SU-DHL-6 (cell line): Measurements from ENCODE around the gene GPHN.

Experiments
- H2AFZ ChIP-seq: fragments of 200-600 bp; sonication (generic); 2 replicates; pipeline ENCODE4 v1.6.1; 2014; ENCODE audit warnings: low read depth, mild to moderate bottlenecking, moderate library complexity, mixed read lengths, antibody characterized with exemption, low read length; ENCODE audit not compliant: severe bottlenecking
- H3F3A ChIP-seq: fragments of 200-600 bp; shearing (Covaris generic); 2 replicates; pipeline ENCODE4 v1.6.0; 2016; ENCODE audit warnings: antibody characterized with exemption, mild to moderate bottlenecking; ENCODE audit not compliant: insufficient read depth
- H3K27ac ChIP-seq: fragments of 200-600 bp; sonication (generic); 2 replicates; pipeline ENCODE4 v1.5.1; 2016; ENCODE audit warnings: low read depth, mild to moderate bottlenecking, low read length, moderate library complexity, mixed read lengths
- H3K27me3 ChIP-seq: fragments of 200-600 bp; sonication (generic), shearing (Covaris generic); 2 replicates; pipeline ENCODE4 v1.6.0; 2014; ENCODE audit warnings: mild to moderate bottlenecking, low read length
- H3K36me3 ChIP-seq: fragments of 200-600 bp; sonication (generic); 2 replicates; pipeline ENCODE4 v1.6.1; 2014; ENCODE audit warnings: mild to moderate bottlenecking, low read length, mixed read lengths
- H3K4me2 ChIP-seq: fragments of 300-600, 200-600 bp; shearing (Covaris generic), sonication (generic); 2 replicates; pipeline ENCODE4 v1.6.0; 2014; ENCODE audit warnings: low read length, low read depth, mild to moderate bottlenecking; ENCODE audit not compliant: poor library complexity, severe bottlenecking
- H3K4me3 ChIP-seq: fragments of 200-600 bp; sonication (generic); 2 replicates; pipeline ENCODE4 v1.5.1; 2014; ENCODE audit warnings: antibody characterized with exemption, low read length, mild to moderate bottlenecking, mixed read lengths; ENCODE audit not compliant: insufficient read depth, poor library complexity, severe bottlenecking
- H3K79me2 ChIP-seq: fragments of 200-600 bp; sonication (generic); 2 replicates; pipeline ENCODE4 v1.6.1; 2014; ENCODE audit warnings: mild to moderate bottlenecking, low read length, moderate library complexity; ENCODE audit not compliant: insufficient read depth
- H3K9ac ChIP-seq: fragments of 200-600 bp; sonication (generic); 2 replicates; pipeline ENCODE4 v1.7.0; 2014; ENCODE audit warnings: mild to moderate bottlenecking, low read length
- H3K9me2 ChIP-seq: fragments of 200-600 bp; sonication (generic); replicated peaks from 2 replicates; pipeline ENCODE4 v1.6.1; 2014; ENCODE audit warnings: low read length; ENCODE audit not compliant: insufficient read depth
- H3K9me3 ChIP-seq: fragments of 200-600 bp; sonication (generic); 2 replicates; pipeline ENCODE4 v1.6.1; 2014; ENCODE audit warnings: low read length, mixed read lengths; ENCODE audit not compliant: insufficient read depth
- H4K20me1 ChIP-seq: fragments of 200-600 bp; sonication (generic); 2 replicates; pipeline ENCODE4 v1.6.1; 2014; ENCODE audit warnings: low read depth, mild to moderate bottlenecking, antibody characterized with exemption, low read length, moderate library complexity, mixed read lengths
- CTCF ChIP-seq: fragments of 200-600 bp; sonication (generic); IDR thresholded peaks from one replicate; pipeline ENCODE4 v1.5.1; 2017; ENCODE audit warnings: antibody characterized with exemption, mild to moderate bottlenecking, low read length, moderate library complexity; ENCODE audit not compliant: insufficient read depth, poor library complexity, severe bottlenecking
- EZH2phosphoT487 ChIP-seq: fragments of 200-600 bp; sonication (generic), shearing (Covaris generic); conservative IDR thresholded peaks from 2 replicates; pipeline ENCODE4 v1.6.1; 2018; ENCODE audit warnings: mild to moderate bottlenecking, antibody characterized with exemption, low read length, moderate library complexity, mixed read lengths

The GPHN gene

GRCh38 chr14:66752109-66752508 lies 244.2 kb downstream of the GPHN start:
- Histone ChIP-seq H2AFZ (no peak overlapping the region), H3K36me3 (no peaks in the 10 kb centered on the region), H3K9me3 (no peaks in the 10 kb centered on the region), H3K9ac (no peak overlapping the region), H3F3A (no peaks in the 10 kb centered on the region), H3K27me3 (no peaks in the 10 kb centered on the region), H3K4me2 (no peak overlapping the region), H3K27ac (no peak overlapping the region), H3K9me2 (no peaks in the 10 kb centered on the region), H3K4me3 (no peak overlapping the region), H3K79me2 (no peaks in the 10 kb centered on the region), H4K20me1 (no peaks in the 10 kb centered on the region)
- TF ChIP-seq CTCF (no peak), EZH2phosphoT487 (no peak)

GRCh38 chr14:66758031-66758613 lies 250.2 kb downstream of the GPHN start:
- Histone ChIP-seq H3K9me3 (no peaks in the 10 kb centered on the region), H3K79me2 (no peaks in the 10 kb centered on the region), H3K27me3 (no peaks in the 10 kb centered on the region), H3K36me3 (no peaks in the 10 kb centered on the region), H3K9ac (no peak overlapping the region), H3F3A (no peaks in the 10 kb centered on the region), H4K20me1 (no peaks in the 10 kb centered on the region), H2AFZ (no peak overlapping the region), H3K9me2 (no peaks in the 10 kb centered on the region), H3K4me2 (no peak overlapping the region), H3K27ac (no peak overlapping the region), H3K4me3 (no peak overlapping the region)
- TF ChIP-seq EZH2phosphoT487 (no peak), CTCF (no peak)

GRCh38 chr14:66772146-66772545 lies 264.2 kb downstream of the GPHN start:
- Histone ChIP-seq H3F3A (no peaks in the 10 kb centered on the region), H3K9me3 (no peaks in the 10 kb centered on the region), H3K79me2 (no peaks in the 10 kb centered on the region), H3K9ac (no peak overlapping the region), H3K27me3 (no peaks in the 10 kb centered on the region), H3K9me2 (no peaks in the 10 kb centered on the region; the same call in 1 of the 2 replicates), H3K4me3 (no peak overlapping the region), H2AFZ (no peak overlapping the region), H4K20me1 (no peaks in the 10 kb centered on the region), H3K36me3 (no peaks in the 10 kb centered on the region), H3K4me2 (no peak overlapping the region), H3K27ac (no peak overlapping the region)
- TF ChIP-seq EZH2phosphoT487 = no peak
- TF ChIP-seq CTCF = no peak
